Activated T-helper 1 cell treated with anti-CD3 and anti-CD28 coated beads, Interleukin-12 subunit alpha, Interleukin-12 subunit beta, Interleukin-2, Interleukin-4 antibody, amounts not matched to agents 30 ng/mL and 10 ng/mL and 1 ng/mL, durations not matched to agents 14 hours and 24 hours and 36 hours (primary cell): ENCODE data around the gene ITGBL1. TPM values are rescaled to one million over a fixed set of nuclear protein-coding genes. Genes with fewer than 3 reads are reported as not detected.
"Not testable (repeated sequence)": the region's sequence is repeated elsewhere in the genome, so short reads cannot be mapped to it uniquely, and the experiment has no call there.

Experiments used
- DNase-seq: peaks from one replicate; pipeline ENCODE4 v3.0.0; 2021; ENCODE audit warnings: low spot score
- H3K27ac Mint-ChIP-seq: one replicate; pipeline ENCODE4 v1.8.0; 2021; ENCODE audit warnings: mild to moderate bottlenecking, mixed read lengths
- H3K27me3 Mint-ChIP-seq: one replicate; pipeline ENCODE4 v1.8.0; 2022; ENCODE audit warnings: mild to moderate bottlenecking, moderate library complexity, mixed read lengths; ENCODE audit not compliant: insufficient read depth
- H3K36me3 Mint-ChIP-seq: one replicate; pipeline ENCODE4 v1.8.0; 2021; ENCODE audit warnings: low read depth, mixed read lengths
- H3K4me1 Mint-ChIP-seq: one replicate; pipeline ENCODE4 v1.8.0; 2021; ENCODE audit warnings: low read depth, mixed read lengths
- H3K4me3 Mint-ChIP-seq: one replicate; pipeline ENCODE4 v1.8.0; 2021; ENCODE audit warnings: mild to moderate bottlenecking, moderate library complexity, mixed read lengths
- H3K9me3 Mint-ChIP-seq: one replicate; pipeline ENCODE4 v1.8.0; 2021; ENCODE audit warnings: mixed read lengths
- intact Hi-C: fragments of 100-400 bp; cut with micrococcal nuclease; formaldehyde crosslinking; loops from one replicate; pipeline ENCODE4 v1.15.1; 2024
- total RNA-seq: library from RNA; stranded (reverse); gene quantifications from 2 replicates; pipeline ENCODE4 v1.2.3, GENCODE V29; 2022

The ITGBL1 gene
- total RNA-seq, 1 donor from 2014 or later, result not detected

GRCh38 chr13:101522607-101523006 is 70.1 kb downstream of the ITGBL1 start:
- intact Hi-C loops, result no loop called here
- H3K27ac Mint-ChIP-seq, result no peak overlapping the region
- H3K4me1 Mint-ChIP-seq, result peaks cover 19% of the 10 kb centered on the region
- H3K9me3 Mint-ChIP-seq, result peaks cover 4% of the 10 kb centered on the region
- DNase-seq, result no peak
- peaks cover 2% of the 10 kb centered on the region for H3K27me3 Mint-ChIP-seq
- H3K4me3 Mint-ChIP-seq, result no peak overlapping the region
- no peaks in the 10 kb centered on the region for H3K36me3 Mint-ChIP-seq

DNA sequence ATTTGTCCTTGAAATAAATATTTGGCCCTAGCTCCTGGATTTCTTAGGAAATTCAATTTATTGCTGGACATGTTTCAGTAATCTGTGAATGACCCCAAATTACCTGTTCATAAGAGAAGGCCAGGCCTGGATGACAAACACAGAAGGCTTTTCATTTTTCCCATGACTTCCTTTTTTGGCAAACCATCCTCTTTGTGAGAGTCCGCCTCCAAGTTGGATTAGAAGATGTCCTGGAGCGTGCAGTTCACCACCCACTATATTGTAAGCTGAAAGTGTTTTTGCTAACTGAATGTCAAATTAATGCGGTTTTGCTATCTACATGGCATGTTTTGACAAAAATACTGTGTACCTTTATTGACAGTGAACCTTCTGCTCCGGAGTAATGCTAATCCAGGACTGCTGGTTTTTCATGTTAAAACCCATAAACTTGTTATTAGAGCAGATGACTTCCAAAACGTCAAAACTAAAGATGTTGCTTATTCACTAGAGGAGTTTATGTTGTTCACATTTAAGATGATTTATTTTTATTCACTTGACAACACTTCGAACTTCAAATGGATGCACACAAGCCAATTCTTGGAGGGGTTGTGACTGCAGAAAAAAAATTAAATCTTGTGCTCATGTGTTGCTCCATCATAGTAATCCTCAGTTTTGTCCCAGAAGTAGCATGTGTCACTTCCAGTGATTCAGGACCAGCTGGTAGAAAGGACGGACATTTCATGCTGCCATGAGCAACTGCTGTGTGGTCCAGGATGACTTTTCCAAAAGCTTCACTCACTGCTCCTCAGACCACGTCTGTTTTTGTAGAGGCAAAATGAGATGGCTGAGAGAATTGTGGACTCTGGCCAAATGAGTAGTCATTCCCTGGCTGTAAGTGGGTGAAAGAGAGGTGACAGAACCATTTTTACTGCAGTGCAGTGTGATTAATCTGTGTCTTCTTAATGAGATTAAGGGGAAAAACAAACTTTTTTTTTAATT is 71.0 kb downstream of the ITGBL1 start:
- Mint-ChIP-seq H3K27ac (no peak overlapping the region), H3K36me3 (no peaks in the 10 kb centered on the region), H3K4me1 (peaks cover 19% of the 10 kb centered on the region), H3K4me3 (no peak overlapping the region), H3K9me3 (peaks cover 4% of the 10 kb centered on the region), H3K27me3 (peaks cover 2% of the 10 kb centered on the region)
- intact Hi-C loops, result no loop called here
- no peak for DNase-seq

DNA sequence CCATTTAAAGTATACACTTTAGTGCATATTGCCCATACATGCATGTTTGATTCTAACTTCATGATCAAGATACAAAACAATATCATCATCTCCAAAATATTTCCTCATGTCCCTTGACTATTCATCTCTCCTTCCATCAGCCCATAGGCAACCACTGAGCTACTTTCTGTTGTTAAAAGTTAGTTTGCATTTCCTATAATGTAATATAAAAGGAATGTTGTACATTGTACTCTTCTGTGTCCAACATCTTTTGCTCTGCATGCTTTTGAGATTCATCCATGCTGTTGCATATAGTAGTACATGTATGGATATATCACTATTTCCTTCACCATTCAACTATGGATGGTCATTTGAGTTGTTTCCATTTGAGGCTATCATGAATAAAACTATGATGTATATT is 74.7 kb downstream of the ITGBL1 start:
- Mint-ChIP-seq H3K4me1 (no peaks in the 10 kb centered on the region), H3K36me3 (no peaks in the 10 kb centered on the region), H3K27me3 (peaks cover 6% of the 10 kb centered on the region), H3K4me3 (no peak overlapping the region), H3K27ac (no peak overlapping the region), H3K9me3 (no peaks in the 10 kb centered on the region)
- intact Hi-C loops, result no loop called here
- no peak for DNase-seq

DNA sequence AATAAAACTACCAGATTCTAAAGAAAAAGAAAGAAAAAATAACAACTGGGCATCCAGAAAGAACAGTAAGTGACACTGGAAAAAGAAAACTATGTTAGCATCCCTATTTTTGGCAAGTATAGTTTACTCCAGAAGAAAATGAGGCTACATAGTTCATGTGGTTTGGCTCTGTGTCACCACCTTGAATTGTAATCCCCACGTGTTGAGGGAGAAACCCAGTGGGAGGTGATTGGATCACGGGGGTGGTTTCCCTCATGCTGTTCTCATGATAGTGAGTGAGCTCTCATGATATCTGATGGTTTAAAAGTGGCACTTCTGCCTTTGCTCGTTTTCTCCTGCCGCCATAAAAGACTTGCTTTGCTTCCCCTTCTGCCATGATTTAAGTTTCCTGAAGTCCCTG is 76.9 kb downstream of the ITGBL1 start:
- DNase-seq, result no peak
- Mint-ChIP-seq H3K27me3 (peaks cover 6% of the 10 kb centered on the region), H3K4me3 (no peak overlapping the region), H3K4me1 (no peaks in the 10 kb centered on the region), H3K27ac (no peak overlapping the region), H3K9me3 (no peaks in the 10 kb centered on the region), H3K36me3 (no peaks in the 10 kb centered on the region)
- intact Hi-C loops, result no loop called here

DNA sequence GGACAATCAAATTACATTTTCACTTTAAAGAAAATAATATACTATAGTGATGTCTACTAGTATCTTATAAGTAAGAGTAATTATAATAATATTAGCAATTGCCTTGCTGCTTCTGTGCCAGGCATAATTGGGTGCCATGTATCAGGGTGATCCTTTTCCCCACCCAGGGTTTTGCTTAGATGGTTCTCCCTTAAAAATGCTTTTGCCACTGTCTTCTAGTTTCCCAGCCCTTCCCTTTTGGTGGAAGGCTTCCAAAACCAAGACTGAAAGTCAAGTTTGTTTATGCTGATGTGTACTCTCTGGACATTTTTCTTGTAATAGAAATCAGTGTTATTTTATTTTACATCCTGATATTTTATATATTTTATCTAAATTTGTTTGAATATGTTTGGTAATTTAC is 77.8 kb downstream of the ITGBL1 start:
- DNase-seq, result no peak
- no peaks in the 10 kb centered on the region for H3K9me3 Mint-ChIP-seq
- no peaks in the 10 kb centered on the region for H3K4me1 Mint-ChIP-seq
- no peaks in the 10 kb centered on the region for H3K36me3 Mint-ChIP-seq
- no peak overlapping the region for H3K27ac Mint-ChIP-seq
- no peak overlapping the region for H3K4me3 Mint-ChIP-seq
- intact Hi-C loops, result no loop called here
- peaks cover 6% of the 10 kb centered on the region for H3K27me3 Mint-ChIP-seq

DNA sequence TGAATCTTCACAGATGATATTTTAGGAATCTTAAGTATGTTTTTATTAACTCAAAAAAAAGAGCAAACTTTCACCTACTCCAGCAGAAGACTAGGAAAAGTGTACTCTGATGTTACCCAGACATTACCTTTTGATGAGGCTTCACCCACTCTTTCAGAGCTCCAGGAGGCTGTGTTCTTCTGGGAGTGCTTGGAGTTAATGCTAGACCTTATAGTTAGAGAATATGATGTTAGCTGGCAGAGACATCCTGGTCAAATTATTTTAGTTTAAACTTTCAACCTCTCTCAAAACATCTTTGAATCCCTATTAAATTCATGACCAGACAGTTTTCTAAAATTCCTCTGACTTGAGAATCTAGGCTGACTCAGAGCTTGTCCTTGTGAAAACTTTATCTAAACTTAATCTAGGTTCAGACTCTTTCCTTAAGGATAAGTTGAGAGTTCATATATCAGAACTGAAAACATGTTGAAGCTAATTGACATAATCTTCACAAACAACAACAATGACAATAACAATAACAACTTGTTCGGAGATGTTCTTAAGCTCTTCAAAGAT is 82.8 kb downstream of the ITGBL1 start:
- no peak for DNase-seq
- H3K27me3 Mint-ChIP-seq, result no peaks in the 10 kb centered on the region
- no peaks in the 10 kb centered on the region for H3K9me3 Mint-ChIP-seq
- no peak overlapping the region for H3K27ac Mint-ChIP-seq
- H3K4me1 Mint-ChIP-seq, result no peaks in the 10 kb centered on the region
- H3K36me3 Mint-ChIP-seq, result no peaks in the 10 kb centered on the region
- intact Hi-C loops, result no loop called here
- no peak overlapping the region for H3K4me3 Mint-ChIP-seq

GRCh38 chr13:101536079-101536478 is 83.6 kb downstream of the ITGBL1 start:
- intact Hi-C loops, result no loop called here
- Mint-ChIP-seq H3K27me3 (no peaks in the 10 kb centered on the region), H3K36me3 (no peaks in the 10 kb centered on the region), H3K4me3 (no peak overlapping the region), H3K27ac (no peak overlapping the region), H3K4me1 (no peaks in the 10 kb centered on the region), H3K9me3 (no peaks in the 10 kb centered on the region)
- no peak for DNase-seq

GRCh38 chr13:101544544-101544943 is 92.1 kb downstream of the ITGBL1 start:
- H3K4me1 Mint-ChIP-seq, H3K36me3 Mint-ChIP-seq, H3K9me3 Mint-ChIP-seq, intact Hi-C loops, H3K4me3 Mint-ChIP-seq, DNase-seq, H3K27me3 Mint-ChIP-seq, H3K27ac Mint-ChIP-seq: not testable (repeated sequence)

DNA sequence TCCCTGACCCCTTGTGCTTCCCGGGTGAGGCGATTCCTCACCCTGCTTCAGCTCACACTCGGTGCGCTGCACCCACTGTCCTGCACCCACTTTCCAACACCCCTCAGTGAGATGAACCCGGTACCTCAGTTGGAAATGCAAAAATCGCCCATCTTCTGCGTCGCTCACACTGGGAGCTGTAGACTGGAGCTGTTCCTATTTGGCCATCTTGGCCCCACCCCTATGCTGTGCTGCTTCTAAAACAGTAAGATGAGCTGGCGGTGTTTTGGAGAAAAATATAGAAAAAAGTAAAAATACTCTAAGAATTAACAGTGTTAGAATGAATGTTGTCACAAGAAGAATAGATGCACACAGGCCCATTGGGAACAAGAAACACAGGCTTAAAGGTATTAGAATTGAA is 92.5 kb downstream of the ITGBL1 start:
- no peak overlapping the region for H3K4me3 Mint-ChIP-seq
- no peak for DNase-seq
- H3K9me3 Mint-ChIP-seq, result no peaks in the 10 kb centered on the region
- H3K27ac Mint-ChIP-seq, result no peak overlapping the region
- intact Hi-C loops, result no loop called here
- H3K36me3 Mint-ChIP-seq, result no peaks in the 10 kb centered on the region
- no peaks in the 10 kb centered on the region for H3K4me1 Mint-ChIP-seq
- no peaks in the 10 kb centered on the region for H3K27me3 Mint-ChIP-seq

- DNase-seq, result no peak
- H3K4me3 Mint-ChIP-seq, result no peak overlapping the region
- intact Hi-C loops, result no loop called here
- H3K27ac Mint-ChIP-seq, result no peak overlapping the region
- H3K27me3 Mint-ChIP-seq, result no peaks in the 10 kb centered on the region
- H3K36me3 Mint-ChIP-seq, result no peaks in the 10 kb centered on the region
- H3K9me3 Mint-ChIP-seq, result no peaks in the 10 kb centered on the region
- no peaks in the 10 kb centered on the region for H3K4me1 Mint-ChIP-seq
Measured at GRCh38 chr13:101545521-101545920, 93.0 kb downstream of the ITGBL1 start.

GRCh38 chr13:101552286-101552685 is 99.8 kb downstream of the ITGBL1 start:
- H3K4me1 Mint-ChIP-seq, result no peaks in the 10 kb centered on the region
- H3K36me3 Mint-ChIP-seq, result no peaks in the 10 kb centered on the region

DNA sequence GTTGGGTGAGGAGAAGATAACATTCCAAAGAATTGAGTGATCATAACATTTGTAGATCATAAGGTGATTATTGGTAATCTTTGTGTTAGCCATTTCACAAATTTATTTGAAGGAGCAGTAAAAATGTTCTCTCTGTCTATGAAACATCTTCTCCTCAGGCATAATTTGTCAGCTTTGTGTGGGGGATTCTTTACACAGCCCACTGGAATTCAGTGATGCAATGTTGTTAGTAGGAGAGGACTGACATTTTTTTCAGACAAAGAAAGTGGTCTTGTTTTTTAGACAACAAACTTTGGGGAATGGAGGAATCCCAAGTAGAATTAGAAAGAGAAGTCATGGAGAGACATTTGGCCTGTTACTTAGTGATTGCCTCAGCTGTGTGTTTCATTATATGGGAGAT is 100.3 kb downstream of the ITGBL1 start:
- no peaks in the 10 kb centered on the region for H3K36me3 Mint-ChIP-seq
- H3K9me3 Mint-ChIP-seq, result no peaks in the 10 kb centered on the region
- no peaks in the 10 kb centered on the region for H3K4me1 Mint-ChIP-seq
- no peak overlapping the region for H3K27ac Mint-ChIP-seq
- H3K4me3 Mint-ChIP-seq, result no peak overlapping the region
- intact Hi-C loops, result no loop called here
- H3K27me3 Mint-ChIP-seq, result no peaks in the 10 kb centered on the region
- DNase-seq, result no peak

More at GRCh38 chr13:101552286-101552685, 99.8 kb downstream of the ITGBL1 start:
- Mint-ChIP-seq H3K4me3 (no peak overlapping the region), H3K27ac (no peak overlapping the region), H3K9me3 (no peaks in the 10 kb centered on the region), H3K27me3 (no peaks in the 10 kb centered on the region)
- no peak for DNase-seq
- intact Hi-C loops, result no loop called here

DNA sequence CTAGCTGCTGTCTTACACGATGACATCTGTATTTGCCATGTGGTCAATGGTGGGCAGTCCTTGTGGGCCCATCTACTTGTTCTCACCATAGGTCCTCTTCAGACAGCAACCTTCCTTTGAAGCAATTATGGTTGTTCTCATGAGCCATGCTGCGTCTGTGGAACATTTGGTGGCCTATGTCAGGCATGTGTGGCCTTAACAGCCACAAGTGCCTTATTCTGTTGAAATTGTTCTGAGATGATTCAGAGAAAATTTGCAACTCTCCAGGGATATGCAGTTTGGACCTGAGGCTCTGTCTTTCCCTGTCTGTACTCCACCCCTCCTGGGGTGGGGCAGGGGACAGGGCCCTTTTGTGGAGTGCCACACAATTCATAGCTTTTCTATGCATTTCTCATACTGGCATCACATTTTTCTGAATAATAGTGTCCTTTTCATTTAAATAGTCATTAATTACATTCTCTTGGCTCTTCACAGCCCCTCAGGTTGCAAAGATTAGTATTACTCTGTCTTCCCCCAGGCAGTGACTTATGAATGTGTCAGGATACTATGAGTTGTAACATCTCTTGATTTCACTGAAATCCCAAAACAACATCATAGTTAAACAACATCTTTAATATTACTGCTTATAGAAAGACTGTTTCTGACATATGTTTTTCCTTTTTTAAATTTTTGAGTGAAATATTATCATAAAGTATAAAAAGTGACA is 102.1 kb downstream of the ITGBL1 start:
- no peak overlapping the region for H3K27ac Mint-ChIP-seq
- H3K9me3 Mint-ChIP-seq, result no peaks in the 10 kb centered on the region
- H3K4me3 Mint-ChIP-seq, result no peak overlapping the region
- no peak for DNase-seq
- intact Hi-C loops, result no loop called here
- H3K4me1 Mint-ChIP-seq, result no peaks in the 10 kb centered on the region
- no peaks in the 10 kb centered on the region for H3K36me3 Mint-ChIP-seq
- H3K27me3 Mint-ChIP-seq, result peaks cover 2% of the 10 kb centered on the region
